Measurements from ENCODE around the gene LSS. TPM values are rescaled to one million over a fixed set of nuclear protein-coding genes. Genes with fewer than 3 reads are reported as not detected.

The LSS gene
- polyA plus RNA-seq, 1 donor from 2014 or later, result 101 TPM

DNA sequence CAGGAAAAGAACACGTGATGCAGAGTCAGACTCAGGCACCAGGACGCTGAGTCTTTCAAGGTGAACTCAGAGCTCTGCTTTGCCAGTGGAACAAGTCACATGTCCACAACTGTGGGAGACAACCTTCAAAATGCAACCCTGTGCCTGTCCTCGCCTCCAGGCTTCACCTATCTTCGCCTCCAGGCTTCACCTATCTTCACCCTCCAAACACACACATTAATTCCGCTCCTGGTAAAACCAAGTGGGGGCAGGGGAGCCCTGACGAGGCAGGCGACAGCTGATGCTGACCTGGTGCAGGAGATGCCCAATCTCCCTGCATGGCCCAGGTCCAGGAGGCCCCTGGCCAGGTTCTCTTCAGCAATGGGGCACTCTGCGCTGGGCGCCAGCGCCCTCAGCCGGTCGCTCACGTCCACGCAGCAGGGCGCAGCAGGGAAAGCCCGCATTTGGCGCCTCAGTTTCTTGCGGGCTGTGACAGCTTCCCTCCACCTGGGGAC lies 28.0 kb upstream of the LSS start:
- Histone ChIP-seq H3K27me3 (ENCODE audit: insufficient read depth, low read depth, low read length) (no peaks in the 10 kb centered on the region), H2AFZ (ENCODE audit: low read depth, low read length) (no peak overlapping the region), H3K36me3 (ENCODE audit: insufficient read depth, low read length) (peaks cover 10% of the 10 kb centered on the region), H3K9me2 (ENCODE audit: insufficient read depth, low read length) (no peaks in the 10 kb centered on the region), H3K9ac (ENCODE audit: low read length) (no peak overlapping the region), H4K20me1 (ENCODE audit: insufficient read depth) (no peaks in the 10 kb centered on the region), H3K4me2 (ENCODE audit: low read length) (no peak overlapping the region), H3K79me2 (replicated peaks; ENCODE audit: insufficient read depth, low read length) (no peaks in the 10 kb centered on the region), H3K4me3 (ENCODE audit: low read length) (no peak overlapping the region), H3K9me3 (ENCODE audit: low read length) (no peaks in the 10 kb centered on the region), H3K27ac (ENCODE audit: low read length) (no peak overlapping the region), H3F3A (ENCODE audit: insufficient read depth, low read length, poor library complexity, severe bottlenecking) (no peaks in the 10 kb centered on the region)
- TF ChIP-seq EZH2 (IDR thresholded peaks at IDR 0.05; ENCODE audit: borderline replicate concordance, insufficient read depth, low read length, poor library complexity, severe bottlenecking) (no peak), POLR2AphosphoS5 (IDR thresholded peaks at IDR 0.05) (no peak), MXI1 (conservative IDR thresholded peaks at IDR 0.05; ENCODE audit: poor library complexity, severe bottlenecking) (no peak), RAD21 (conservative IDR thresholded peaks at IDR 0.05) (no peak), SMC3 (conservative IDR thresholded peaks at IDR 0.05; ENCODE audit: poor library complexity) (no peak), EP300 (conservative IDR thresholded peaks at IDR 0.05; ENCODE audit: poor library complexity, severe bottlenecking) (no peak), TAF1 (IDR thresholded peaks at IDR 0.05; ENCODE audit: low read depth) (no peak)
- TF ChIP-seq, protein P1, sequence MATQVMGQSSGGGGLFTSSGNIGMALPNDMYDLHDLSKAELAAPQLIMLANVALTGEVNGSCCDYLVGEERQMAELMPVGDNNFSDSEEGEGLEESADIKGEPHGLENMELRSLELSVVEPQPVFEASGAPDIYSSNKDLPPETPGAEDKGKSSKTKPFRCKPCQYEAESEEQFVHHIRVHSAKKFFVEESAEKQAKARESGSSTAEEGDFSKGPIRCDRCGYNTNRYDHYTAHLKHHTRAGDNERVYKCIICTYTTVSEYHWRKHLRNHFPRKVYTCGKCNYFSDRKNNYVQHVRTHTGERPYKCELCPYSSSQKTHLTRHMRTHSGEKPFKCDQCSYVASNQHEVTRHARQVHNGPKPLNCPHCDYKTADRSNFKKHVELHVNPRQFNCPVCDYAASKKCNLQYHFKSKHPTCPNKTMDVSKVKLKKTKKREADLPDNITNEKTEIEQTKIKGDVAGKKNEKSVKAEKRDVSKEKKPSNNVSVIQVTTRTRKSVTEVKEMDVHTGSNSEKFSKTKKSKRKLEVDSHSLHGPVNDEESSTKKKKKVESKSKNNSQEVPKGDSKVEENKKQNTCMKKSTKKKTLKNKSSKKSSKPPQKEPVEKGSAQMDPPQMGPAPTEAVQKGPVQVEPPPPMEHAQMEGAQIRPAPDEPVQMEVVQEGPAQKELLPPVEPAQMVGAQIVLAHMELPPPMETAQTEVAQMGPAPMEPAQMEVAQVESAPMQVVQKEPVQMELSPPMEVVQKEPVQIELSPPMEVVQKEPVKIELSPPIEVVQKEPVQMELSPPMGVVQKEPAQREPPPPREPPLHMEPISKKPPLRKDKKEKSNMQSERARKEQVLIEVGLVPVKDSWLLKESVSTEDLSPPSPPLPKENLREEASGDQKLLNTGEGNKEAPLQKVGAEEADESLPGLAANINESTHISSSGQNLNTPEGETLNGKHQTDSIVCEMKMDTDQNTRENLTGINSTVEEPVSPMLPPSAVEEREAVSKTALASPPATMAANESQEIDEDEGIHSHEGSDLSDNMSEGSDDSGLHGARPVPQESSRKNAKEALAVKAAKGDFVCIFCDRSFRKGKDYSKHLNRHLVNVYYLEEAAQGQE (IDR thresholded peaks at IDR 0.05; ENCODE audit: borderline replicate concordance), result no peak
- TF ChIP-seq, protein P2, sequence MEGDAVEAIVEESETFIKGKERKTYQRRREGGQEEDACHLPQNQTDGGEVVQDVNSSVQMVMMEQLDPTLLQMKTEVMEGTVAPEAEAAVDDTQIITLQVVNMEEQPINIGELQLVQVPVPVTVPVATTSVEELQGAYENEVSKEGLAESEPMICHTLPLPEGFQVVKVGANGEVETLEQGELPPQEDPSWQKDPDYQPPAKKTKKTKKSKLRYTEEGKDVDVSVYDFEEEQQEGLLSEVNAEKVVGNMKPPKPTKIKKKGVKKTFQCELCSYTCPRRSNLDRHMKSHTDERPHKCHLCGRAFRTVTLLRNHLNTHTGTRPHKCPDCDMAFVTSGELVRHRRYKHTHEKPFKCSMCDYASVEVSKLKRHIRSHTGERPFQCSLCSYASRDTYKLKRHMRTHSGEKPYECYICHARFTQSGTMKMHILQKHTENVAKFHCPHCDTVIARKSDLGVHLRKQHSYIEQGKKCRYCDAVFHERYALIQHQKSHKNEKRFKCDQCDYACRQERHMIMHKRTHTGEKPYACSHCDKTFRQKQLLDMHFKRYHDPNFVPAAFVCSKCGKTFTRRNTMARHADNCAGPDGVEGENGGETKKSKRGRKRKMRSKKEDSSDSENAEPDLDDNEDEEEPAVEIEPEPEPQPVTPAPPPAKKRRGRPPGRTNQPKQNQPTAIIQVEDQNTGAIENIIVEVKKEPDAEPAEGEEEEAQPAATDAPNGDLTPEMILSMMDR (IDR thresholded peaks at IDR 0.05; ENCODE audit: poor library complexity, severe bottlenecking), result no peak

- Histone ChIP-seq H3K9ac (ENCODE audit: low read length) (no peak overlapping the region), H3K27ac (ENCODE audit: low read length) (no peak overlapping the region), H3K9me3 (ENCODE audit: low read length) (no peaks in the 10 kb centered on the region), H3K4me2 (ENCODE audit: low read length) (no peak overlapping the region), H4K20me1 (ENCODE audit: insufficient read depth) (no peaks in the 10 kb centered on the region), H2AFZ (ENCODE audit: low read depth, low read length) (no peak overlapping the region), H3K27me3 (ENCODE audit: insufficient read depth, low read depth, low read length) (no peaks in the 10 kb centered on the region), H3F3A (ENCODE audit: insufficient read depth, low read length, poor library complexity, severe bottlenecking) (no peaks in the 10 kb centered on the region), H3K4me3 (ENCODE audit: low read length) (no peak overlapping the region), H3K79me2 (replicated peaks; ENCODE audit: insufficient read depth, low read length) (no peaks in the 10 kb centered on the region), H3K36me3 (ENCODE audit: insufficient read depth, low read length) (peaks cover 10% of the 10 kb centered on the region), H3K9me2 (ENCODE audit: insufficient read depth, low read length) (no peaks in the 10 kb centered on the region)
- no peak for TF ChIP-seq RAD21 (conservative IDR thresholded peaks at IDR 0.05)
- TF ChIP-seq SMC3 (conservative IDR thresholded peaks at IDR 0.05; ENCODE audit: poor library complexity), result no peak
- TF ChIP-seq, protein P1 (IDR thresholded peaks at IDR 0.05; ENCODE audit: borderline replicate concordance), result no peak
- TF ChIP-seq EZH2 (IDR thresholded peaks at IDR 0.05; ENCODE audit: borderline replicate concordance, insufficient read depth, low read length, poor library complexity, severe bottlenecking), result no peak
- TF ChIP-seq, protein P2 (IDR thresholded peaks at IDR 0.05; ENCODE audit: poor library complexity, severe bottlenecking), result no peak
- TF ChIP-seq POLR2AphosphoS5 (IDR thresholded peaks at IDR 0.05), result no peak
Measured at GRCh38 chr21:46255758-46256337, 27.3 kb upstream of the LSS start.

Data from neural cell (in vitro differentiated cells).